GM19023 (cell line): Measurements from ENCODE around the gene ODC1.

Source experiments
- ATAC-seq: cut with Tn5 transposase; IDR thresholded peaks from one replicate; pipeline ENCODE4 v1.9.1; 2021; ENCODE audit warnings: mild to moderate bottlenecking, moderate library complexity; ENCODE audit not compliant: unreplicated experiment

Gene ODC1

DNA sequence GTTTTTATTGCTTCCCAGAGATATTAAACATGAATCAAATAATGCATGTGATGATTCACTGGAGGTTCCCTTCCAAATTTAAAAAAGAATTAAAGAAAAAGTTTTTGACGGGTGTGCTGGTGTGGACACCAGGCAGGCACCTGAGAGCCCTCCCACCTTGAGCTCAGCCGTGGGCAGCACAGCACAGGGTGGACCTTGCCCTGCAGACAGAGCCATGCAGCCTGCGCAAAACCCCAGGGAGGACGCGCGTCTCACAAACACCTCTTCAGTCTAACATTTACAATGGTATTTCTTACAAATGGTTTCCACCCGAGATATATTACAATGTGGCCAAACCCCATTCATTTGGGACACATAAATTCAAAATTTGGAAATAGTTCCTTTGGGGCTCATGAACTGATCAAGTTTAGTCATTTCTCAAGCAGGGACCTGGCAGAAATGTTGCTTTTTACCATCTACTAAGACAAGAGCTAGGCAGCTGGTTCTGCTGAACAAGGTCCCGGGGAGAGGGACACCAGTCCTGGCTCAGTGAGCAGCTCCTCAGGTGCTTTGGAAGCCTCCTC is 45.4 kb downstream of the ODC1 start:
- no peak for ATAC-seq

DNA sequence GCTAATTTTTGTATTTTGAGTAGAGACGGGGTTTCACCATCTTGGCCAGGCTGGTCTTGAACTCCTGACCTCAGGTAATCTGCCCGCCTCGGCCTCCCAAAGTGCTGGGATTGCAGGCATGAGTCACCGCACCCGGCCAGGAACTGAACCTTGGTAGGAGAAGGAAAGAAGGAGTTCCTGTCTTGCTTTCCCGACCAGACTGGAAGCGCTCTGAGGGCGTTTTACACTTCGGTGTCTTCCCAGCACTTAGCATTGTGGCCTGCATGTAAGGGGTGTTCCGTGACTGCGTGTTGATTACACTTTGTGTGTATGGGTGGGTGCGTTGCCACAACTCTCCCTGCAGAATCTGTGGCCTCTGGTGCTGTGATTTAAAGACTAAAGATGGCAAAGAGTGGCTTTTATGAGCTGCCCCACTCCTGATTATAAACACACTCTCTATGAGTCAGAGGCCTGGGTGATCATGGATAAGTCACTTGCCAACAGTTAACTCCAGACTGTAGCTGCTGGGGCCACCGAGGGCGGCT is 46.0 kb downstream of the ODC1 start:
- no peak for ATAC-seq

DNA sequence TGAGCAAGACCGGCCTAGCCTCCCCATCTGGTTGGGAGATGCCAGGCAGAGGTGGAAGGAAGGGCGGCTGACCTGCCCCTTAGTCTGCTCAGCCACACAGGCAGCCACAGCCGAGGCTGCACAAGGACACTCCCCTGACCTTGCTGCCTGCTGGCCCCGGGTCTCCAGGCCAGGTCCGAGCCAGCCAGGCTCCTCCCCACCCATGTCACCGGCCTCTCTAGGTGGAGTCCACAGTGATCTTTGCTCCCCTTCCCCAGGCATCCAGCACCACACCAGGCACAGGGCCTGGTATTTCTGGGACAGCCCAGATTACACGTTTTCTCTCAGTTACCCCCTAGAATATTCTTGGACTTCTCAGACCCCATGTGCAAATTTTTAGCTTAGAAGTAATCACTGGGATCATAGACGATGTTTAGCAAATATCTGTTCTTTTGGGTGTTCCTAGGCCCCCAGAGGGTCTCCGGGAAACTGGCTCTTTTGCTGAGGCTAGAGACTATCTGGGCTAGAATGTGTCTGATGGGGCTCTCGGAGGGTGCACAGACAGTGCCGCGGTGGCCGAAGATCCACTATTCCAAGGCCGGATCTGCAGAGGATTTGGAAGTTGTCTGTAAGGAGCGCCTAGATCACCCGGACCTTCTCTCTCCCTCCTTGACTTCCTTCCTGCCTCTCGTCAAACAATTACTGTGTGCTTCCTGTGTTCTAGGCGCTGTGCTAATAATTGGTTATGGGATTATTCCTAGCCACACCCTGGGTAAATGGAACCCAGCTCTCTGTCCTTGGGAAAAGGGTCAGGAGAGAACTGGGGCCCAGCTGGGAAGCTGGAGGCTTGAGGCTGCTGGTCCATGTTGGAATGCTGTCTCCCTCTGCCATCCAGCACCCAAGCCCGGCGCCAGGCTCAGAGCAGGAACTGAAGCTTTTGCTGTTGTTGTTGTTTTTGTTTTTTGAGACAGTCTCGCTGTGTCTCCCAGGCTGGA is 46.9 kb downstream of the ODC1 start:
- ATAC-seq = no peak

DNA sequence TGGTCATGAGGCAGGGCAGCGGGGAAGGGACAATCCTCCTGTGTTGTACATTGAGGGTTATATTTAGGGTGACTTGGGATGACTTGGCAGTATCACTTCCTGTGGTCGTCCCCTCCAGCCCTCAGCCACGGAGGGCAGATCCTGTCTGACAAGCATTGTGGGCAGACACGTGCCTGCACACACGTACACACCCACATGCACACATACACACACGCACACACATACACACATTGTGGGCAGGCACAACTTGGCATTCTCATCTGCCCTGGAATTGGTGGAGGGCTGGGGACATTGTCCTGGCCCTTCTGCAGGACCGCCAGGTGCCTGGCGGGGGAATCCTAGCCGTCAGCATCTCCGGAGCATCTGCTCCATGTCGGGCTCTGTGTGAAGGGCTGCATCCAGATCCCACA is 47.6 kb downstream of the ODC1 start:
- no peak for ATAC-seq

DNA sequence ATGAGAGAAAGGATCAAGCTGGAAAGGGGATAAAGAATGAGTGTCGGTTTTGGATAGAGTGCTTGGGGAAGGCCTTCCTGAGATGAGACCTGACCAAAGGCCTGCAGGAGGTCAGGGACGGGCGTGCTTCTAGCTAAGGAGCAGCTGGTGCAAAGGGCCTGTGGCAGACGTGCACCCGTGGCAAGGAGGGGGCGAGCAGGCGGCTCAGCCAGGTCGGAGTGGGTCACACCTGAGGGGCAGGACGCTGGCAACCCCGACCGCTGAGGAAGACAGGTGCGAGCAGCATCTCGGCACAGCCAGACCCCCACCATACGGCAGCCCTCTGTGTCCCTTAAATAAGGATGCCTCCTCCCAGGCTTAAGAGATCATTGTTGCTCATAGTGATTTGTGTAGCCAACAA is 48.1 kb downstream of the ODC1 start:
- ATAC-seq = no peak

DNA sequence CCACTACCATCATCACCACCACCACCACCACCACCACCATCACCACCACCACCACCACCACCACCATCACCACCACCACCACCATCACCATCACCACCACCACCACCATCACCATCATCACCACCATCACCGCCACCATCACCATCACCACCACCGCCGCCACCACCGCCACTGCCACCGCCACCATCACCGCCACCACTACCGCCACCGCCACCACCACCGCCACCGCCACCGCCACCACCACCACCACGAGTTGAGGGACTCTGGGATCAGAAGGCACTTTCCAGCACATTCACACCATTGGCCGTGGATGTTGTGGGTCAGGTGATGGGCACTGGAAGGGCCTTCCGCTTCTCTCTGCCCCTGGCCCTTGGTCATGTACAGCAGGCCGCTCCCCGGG is 48.8 kb downstream of the ODC1 start:
- no peak for ATAC-seq

DNA sequence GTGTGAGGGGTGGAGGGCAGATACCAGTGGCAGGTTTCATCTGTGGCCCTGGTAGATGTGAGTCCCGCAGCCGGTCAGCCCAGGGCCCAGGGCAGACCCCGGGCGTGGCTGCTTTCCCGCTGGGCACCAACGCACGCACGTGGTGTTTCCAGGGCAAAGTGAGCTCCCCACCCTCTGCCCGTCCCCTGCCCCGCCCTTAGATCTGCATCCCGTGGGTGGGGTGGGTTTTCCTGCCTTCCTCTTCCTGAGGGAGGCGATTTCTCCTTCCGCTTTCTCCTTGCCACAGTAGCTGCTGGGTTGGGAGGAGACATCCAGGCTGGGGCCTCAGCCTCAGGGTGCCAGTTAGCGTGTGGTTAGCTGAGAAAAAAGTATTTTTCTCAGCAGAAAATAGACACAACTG is 49.6 kb downstream of the ODC1 start:
- ATAC-seq = no peak

DNA sequence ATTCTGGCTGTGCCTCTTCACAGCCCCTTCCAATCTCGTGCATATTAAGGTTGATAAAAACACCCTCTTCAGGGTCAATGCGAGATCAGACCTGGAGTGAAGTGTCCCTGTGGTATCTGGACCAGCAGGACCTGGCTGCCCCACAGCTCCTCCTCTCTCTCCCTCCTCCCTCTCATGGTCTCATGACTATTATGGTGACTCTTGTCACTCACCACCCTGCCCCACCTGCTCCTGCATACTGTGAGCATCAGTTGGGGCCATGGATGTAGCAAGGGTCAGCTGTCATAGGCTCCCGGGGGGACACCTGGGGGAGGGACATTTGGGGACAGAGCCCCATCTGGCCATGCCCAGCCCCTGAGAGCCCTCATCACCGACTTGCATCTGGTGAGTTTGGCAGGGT is 50.2 kb downstream of the ODC1 start:
- ATAC-seq = no peak

DNA sequence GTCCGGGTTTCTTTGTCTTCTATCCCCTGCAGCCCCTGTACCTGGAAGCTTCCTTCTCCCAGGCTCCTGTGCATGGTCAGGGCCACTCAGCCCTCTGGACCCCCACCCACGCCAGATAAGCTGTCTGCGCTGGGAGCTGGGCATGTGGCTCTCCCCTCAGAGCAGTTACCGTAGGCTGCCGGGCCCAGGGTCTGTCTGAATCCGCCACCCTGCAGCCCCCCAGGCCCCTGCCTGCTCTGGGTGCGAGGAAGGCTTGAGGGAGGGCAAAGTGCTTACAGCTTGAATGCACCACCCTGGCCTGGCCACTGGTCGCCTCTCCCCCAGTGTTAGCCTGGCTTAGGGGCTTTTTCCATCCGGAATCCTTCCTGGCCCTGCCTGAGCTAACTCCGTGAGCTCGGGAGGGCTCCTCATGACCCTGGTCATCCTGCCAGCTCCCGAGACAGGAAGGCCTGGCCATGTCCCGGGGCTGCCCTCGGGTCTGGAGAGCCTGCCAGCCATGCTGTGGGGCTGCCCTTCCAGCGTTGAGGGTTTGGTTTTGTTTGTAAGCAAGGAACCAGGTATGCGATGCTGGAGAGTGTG is 50.7 kb downstream of the ODC1 start:
- no peak for ATAC-seq

DNA sequence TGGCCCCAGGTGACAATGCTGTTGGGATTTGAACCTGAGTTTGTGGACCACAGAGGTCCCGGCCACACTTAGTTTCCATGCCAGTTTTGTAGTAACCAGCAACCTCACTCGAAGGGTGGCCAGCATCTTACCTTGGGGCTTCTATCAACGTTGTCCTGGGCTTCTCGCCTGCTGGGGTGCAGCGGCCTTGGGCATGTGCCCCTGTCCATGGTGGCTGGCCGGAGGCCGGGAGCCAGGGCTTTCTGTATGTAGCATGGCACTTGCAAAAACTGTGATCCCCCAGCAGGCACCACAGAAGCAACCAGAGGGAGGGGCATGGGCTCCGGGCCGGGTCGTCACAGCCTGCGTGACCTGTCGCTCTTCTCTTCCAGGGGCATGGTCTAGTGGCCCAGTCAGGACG is 51.7 kb downstream of the ODC1 start:
- ATAC-seq = no peak

DNA sequence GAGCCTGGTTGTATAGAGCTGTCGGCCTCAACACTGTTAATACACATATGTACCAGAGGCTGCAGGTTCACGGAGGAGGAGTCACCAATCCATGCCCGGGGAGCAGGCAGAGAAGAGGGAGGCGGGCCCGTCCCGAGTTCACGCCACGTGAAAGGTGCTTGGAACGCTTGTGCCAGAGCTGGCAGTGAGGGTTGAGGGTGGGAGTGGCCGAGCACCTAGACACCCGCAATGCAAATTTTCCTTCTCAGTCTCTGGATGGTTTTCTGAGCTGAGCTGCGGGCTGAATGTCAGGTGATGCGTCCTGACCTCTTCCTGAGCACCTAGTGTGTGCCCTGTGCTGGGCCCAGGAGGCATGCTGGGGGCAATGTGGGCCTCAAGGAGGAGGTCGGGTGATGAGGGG is 52.2 kb downstream of the ODC1 start:
- no peak for ATAC-seq

DNA sequence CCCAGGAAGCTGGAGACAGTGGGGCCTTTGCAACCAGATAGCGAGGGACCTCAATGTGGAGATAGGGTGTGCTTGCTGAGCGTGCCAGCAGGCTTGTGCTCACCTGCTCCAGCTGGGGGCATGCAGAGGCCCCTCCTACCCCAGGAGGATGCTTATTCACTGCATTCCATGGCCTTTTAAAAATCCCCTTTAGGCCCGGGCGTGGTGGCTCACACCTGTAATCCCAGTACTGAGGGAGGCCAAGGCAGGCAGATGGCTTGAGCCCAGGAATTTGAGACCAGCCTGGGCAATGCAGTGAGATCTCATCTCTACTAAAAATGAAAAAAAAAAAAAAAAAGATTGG is 54.5 kb downstream of the ODC1 start:
- ATAC-seq = no peak

DNA sequence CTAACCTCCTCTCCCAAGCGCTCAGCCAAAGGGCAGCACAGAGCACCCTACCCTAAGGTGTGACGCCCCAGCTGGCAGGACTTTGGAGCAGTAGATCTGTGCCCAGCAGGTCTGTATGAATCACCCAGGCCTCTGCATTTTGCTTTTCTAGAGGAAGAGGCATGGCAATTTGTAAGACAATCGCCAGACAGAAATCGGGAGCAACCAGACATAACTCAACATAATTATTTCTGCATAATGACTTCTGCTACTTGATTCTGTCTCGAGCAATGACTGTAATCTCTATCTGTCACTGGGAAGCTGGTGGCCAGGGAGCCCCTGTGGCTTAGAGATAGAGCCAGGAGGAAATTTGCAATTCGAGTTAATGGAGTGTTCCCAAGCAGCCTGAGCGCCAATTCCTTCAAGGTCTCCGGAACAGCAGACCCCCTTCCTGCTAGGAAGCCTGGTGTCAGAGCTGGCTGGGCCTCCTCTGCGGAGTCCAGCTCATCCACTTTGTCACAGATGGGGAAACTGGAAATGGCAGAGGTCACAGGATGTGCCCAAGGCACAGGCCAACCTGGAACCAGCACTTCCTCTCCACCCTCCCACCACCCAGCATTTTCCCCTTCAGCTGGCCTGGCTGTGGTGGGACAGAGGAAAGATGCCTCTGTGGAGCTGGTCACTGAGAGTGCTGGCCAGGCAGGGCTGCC is 55.0 kb downstream of the ODC1 start:
- ATAC-seq = no peak

DNA sequence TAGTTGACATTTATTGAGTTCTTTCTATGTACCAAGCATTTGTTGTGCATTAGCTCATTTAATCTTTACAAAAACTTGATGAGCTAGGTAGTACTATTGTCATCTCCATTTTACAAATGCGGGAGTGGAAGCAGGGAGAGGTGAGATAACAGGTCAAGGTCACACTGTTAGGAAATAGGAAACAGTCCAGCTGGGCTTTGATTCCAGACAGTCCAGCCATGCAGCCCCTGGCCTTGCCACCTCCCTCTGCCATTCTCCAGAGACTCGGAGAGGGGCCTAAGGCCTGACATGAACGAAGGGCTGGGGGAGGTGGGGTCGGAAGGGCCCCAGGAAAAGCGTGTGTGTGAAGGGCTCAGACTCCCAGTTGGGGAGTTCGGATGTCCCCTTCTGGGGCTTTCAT is 55.6 kb downstream of the ODC1 start:
- no peak for ATAC-seq

DNA sequence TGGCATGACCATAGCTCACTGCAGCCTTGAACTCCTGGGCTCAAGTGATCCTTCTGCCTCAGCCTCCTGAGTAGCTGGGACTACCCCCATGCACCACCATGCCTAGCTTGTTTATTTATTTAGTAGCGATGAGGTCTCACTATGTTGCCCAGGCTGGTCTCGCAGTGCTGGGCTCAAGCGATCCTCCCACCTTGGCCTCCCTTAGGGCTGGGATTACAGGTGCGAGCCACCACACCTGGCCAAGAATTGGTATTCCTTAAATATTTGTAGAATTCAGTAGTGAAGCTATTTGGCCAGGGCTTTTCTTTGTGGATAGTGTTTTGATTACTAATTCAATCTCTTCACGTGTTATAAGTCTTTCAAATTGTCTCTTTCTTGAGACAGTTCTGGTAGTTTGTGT is 56.0 kb downstream of the ODC1 start:
- ATAC-seq = no peak

DNA sequence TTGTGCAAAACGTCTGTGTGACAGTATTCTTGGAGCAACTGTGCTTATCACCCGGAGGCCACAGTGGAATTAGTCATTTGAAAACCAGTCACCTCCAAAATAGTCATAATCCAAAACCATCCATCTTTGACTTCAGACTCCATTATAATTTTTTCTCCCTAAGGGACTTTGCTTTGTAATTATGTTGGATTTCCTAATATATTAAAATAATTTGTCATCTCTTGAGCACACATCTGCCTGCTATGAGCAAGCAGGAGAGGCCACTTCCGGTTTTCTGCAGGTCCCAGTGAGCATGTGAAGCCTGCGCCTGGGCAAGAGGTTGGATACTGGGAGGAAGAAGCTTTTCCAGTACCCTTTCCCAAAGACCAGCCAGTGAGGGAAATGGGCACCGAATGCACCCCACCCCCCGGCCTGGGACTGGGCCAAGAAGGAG is 57.7 kb downstream of the ODC1 start:
- no peak for ATAC-seq
